SK-N-SH (cell line): ENCODE measurements around the gene CREB5.

Source experiments
- CHD2 ChIP-seq: fragments of 150-350 bp; IDR thresholded peaks from 2 replicates; pipeline ENCODE4 v1.6.1; 2018; ENCODE audit warnings: low read length; ENCODE audit not compliant: partially characterized antibody
- CTCF ChIP-seq: fragments of 200-600 bp; sonication (generic); IDR thresholded peaks from 2 replicates; pipeline ENCODE4 v1.6.1; 2017; ENCODE audit warnings: antibody characterized with exemption, mild to moderate bottlenecking, moderate library complexity
- GABPA ChIP-seq: IDR thresholded peaks from 2 replicates; pipeline ENCODE4 v1.4.0; 2012; ENCODE audit warnings: low read depth, mild to moderate bottlenecking
- RAD21 ChIP-seq: IDR thresholded peaks from 2 replicates; pipeline ENCODE4 v1.6.1; 2012; ENCODE audit warnings: mild to moderate bottlenecking, low read length
- REST ChIP-seq: IDR thresholded peaks from 2 replicates; pipeline ENCODE4 v1.6.1; 2012; ENCODE audit warnings: mild to moderate bottlenecking, low read depth, low read length, moderate library complexity
- RFX5 ChIP-seq: IDR thresholded peaks from 2 replicates; pipeline ENCODE4 v1.6.1; 2012; ENCODE audit warnings: mild to moderate bottlenecking, improper control_type of control experiment, low read length
- SIN3A ChIP-seq: IDR thresholded peaks from 2 replicates; pipeline ENCODE4 v1.6.1; 2012; ENCODE audit warnings: low read depth, mild to moderate bottlenecking, low read length, moderate library complexity, borderline replicate concordance
- SMC3 ChIP-seq: IDR thresholded peaks from 2 replicates; pipeline ENCODE4 v1.6.1; 2012; ENCODE audit warnings: low read depth, low read length, improper control_type of control experiment
- TAF1 ChIP-seq: IDR thresholded peaks from 2 replicates; pipeline ENCODE4 v1.6.1; 2012; ENCODE audit warnings: low read depth, mild to moderate bottlenecking, low read length, moderate library complexity, borderline replicate concordance
- TF ChIP-seq, protein P1 (sequence below): fragments of 150-350 bp; IDR thresholded peaks from 2 replicates; pipeline ENCODE4 v1.6.1; 2016; ENCODE audit warnings: mild to moderate bottlenecking, low read depth, low read length

- TF ChIP-seq SMC3 (no peak), REST (no peak), CTCF (no peak), RAD21 (no peak), TAF1 (no peak), GABPA (no peak), RFX5 (no peak), CHD2 (no peak), SIN3A (no peak)
- TF ChIP-seq, protein P1, sequence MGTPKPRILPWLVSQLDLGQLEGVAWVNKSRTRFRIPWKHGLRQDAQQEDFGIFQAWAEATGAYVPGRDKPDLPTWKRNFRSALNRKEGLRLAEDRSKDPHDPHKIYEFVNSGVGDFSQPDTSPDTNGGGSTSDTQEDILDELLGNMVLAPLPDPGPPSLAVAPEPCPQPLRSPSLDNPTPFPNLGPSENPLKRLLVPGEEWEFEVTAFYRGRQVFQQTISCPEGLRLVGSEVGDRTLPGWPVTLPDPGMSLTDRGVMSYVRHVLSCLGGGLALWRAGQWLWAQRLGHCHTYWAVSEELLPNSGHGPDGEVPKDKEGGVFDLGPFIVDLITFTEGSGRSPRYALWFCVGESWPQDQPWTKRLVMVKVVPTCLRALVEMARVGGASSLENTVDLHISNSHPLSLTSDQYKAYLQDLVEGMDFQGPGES: no peak
These were observed 40.5 kb upstream of the CREB5 start for GRCh38 chr7:28371846-28372245.
